GM18868 (cell line): Measurements from ENCODE around the gene TRMT61B.

Experiments
- ATAC-seq: cut with Tn5 transposase; IDR thresholded peaks from one replicate; pipeline ENCODE4 v1.9.1; 2021; ENCODE audit warnings: mild to moderate bottlenecking, moderate library complexity; ENCODE audit not compliant: unreplicated experiment

Gene TRMT61B

DNA sequence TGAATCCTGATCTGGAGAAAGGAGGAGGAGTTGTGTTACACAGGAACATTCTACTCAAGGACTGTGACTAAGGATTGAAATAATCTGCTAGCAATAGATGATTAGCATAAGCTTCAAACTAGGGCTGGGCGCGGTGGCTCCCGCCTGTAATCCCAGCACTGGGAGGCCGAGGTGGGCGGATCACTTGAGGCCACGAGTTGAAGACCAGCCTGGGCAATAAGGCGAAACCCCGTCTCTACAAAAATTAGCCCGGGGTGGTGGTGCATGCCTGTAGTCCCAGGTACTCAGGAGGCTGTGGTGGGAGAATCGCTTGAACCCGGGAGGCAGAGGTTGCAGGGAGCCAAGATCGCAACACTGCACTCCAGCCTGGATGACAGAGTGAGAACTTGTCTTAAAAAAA lies 1.5 kb downstream of the TRMT61B start:
- no peak for ATAC-seq

DNA sequence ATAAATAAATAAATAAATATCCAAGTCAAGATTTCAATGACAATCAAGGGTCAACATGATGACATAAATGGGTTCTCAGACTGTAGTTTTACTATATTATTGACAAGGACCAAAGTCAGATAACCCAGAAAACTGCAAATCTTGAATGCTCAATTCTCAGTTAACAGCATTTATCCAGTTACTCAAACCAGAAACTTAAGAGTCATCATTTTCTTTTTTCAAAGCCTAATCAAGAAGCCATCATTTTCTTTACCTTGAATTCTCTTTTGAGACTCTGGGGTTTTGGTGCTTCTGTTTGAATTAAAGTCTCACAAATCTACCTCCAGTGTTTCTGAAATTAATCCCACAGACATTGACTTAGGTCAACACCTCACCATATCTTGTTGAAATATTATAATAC lies 14.1 kb downstream of the TRMT61B start:
- no peak for ATAC-seq

DNA sequence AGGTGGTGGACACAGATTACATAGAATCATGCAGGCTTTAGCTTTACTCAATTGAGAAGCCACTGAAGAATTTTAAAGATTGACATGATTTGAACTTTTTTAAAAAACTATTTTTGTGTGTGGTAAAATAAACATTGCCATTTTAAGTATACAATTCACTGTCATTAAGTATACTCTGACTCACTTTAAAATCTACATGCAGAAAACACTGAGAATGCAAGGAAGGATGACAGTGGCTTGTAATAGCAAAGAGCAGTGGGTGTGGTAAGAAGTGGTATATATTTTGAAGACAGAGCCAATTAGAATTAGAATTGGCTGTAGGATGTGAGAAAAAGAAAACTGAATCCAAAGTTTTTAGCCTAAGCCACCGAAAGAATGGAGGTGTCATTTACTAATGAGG lies 14.9 kb downstream of the TRMT61B start:
- ATAC-seq, result no peak

DNA sequence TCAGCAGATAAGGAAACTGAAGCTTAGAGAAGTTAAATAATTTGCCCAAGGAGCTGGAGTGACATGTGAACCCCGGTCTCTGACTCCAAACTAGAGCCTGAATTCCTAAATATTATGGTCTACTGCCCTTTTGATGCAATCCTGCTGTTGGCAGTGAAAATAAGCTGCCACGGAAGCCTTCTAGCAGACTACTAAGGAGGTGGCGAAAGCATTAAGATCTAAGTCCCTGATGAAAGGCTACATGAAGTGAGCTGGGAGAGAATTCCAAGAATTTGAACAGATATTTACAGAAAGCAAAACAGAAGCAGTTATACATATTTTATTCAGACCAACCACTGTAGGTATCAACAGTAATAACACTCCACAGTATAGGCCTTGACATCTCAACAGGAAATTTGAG lies 28.1 kb downstream of the TRMT61B start:
- ATAC-seq, result no peak

DNA sequence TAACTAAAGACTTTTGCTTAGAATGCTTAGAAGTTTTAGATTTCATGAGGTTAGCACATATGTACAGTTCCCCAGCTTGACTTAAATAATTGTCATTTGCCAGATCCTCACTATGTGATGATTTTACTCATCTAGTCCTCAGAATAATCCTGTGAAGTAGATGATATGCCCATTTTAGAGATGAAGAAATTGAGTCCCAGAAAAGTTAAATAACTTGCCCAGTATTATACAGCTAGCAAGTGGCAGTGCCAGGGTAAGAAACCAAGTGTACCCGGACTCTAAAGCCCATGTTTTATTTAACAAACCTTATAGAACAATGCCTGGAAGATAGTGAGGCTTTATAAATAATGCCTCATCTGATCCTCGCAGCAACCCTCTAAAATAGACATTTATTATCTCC lies 31.1 kb downstream of the TRMT61B start:
- no peak for ATAC-seq

DNA sequence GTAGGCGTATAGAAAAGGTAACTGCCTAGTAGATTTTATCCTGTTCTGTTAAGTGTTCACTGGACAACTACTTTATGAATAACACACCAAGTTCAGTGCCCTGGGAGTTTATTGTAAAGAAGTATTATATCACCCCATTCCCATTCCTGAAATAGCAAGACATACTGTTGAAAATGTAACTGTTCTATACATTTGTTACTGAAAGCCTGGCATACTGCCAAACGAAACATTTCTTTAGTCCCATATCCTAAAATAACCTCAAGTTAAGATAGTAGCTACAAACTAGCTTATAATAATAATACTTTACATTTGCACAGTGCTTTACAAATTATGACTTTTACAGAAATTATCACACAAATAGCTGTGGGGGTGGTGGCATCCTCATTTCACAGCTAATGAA lies 34.3 kb downstream of the TRMT61B start:
- ATAC-seq, result no peak

DNA sequence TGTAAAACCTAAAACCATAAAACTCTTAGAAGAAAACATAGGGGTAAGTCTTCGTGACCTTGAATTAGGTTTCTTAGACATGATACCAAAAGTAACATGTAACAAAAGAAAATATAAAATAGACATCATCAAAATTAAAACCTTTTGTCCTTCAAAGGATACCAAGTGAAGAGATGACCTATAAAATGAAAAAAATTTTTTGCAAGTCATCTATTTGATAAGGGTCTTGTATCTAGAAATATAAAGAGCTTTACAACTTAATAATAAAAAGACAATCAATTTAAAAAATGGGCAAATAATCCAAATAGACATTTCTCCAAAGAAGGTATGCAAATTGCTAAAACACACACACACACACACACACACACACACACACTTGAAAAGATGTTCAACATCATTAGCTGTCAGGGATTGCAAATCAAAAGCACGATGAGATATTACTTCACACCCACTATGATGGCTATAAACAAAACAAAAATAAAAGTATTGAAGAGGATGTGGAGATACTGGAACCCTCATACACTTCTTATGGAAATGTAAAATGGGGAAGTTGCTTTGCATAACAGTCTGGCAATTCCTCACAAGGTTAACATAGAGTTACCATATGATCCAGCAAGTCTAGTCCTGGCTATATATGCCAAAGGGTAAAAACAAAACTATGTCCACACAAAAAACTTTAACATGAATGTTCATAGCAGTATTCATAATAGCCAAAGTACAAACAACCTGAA lies 36.2 kb downstream of the TRMT61B start:
- ATAC-seq, result no peak

DNA sequence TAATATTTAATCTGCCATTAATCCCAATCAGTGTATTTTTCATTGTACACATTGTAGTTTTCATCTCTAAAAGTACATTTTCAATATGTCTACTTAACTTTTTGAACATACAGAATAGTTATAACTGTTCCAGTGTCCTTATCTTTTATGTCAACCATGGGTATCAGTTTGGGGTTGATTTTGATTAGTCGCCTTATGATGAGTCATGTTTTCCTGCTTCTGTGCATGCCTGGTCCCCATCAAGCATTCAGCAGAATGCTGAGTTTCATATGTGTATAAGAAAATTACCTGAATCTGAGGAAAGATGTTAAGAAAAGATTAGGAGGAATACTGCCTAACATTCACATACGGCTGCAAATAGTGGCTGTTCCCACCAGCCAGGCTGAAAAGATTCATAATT lies 41.7 kb downstream of the TRMT61B start:
- ATAC-seq, result no peak

DNA sequence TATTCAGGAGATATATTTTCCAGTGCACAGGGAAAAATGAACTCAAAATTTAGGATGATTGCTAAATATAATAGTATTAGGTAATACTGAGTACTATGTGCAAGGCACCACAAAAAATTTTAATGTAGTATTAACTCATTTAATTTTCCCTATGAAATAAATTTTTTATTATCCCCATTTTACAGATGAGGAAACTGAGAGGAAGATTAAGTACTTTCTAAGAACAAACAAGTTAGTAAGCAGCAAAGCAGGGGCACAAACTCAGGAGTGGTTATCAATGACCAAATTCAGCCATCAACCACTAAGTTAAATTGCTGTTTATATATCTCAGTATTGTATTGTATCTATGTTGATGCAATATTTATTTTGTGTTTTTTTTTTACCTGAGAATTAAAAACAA lies 45.2 kb downstream of the TRMT61B start:
- no peak for ATAC-seq

DNA sequence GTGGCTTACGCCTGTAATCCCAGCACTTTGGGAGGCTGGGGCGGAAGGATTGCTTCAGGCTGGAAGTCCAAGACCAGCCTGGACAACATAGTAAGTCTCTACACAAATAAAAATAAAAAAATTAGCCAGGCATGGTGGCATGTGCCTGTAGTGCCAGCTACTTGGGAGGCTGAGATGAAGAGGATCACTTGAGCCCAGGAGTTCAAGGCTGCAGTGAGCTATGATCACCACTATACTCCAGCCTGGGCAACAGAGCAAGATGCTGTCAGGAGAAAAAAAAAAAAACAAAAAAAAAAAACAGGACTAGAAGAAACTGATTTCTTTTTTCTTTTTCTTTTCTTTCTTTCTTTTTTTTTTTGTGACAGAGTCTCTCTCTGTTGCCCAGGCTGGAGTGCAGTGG lies 45.9 kb downstream of the TRMT61B start:
- no peak for ATAC-seq

DNA sequence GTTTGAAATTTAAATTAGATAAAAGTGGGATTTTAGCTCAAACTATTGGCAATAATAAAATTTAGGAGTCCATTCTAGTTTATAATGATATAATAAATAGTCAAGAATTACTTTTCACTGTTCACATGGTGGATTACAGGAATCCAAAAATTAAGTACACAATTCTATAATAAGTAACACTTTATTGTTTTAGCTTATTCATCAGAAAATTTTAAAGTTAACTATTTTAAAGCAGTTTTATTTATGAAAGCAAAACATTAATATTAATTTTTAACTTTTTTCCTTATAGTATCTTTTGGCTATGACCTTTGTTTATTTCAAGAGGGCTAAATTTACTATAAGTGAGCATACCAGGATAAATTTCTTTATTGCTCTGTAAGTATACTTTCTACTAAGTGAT lies 48.1 kb downstream of the TRMT61B start:
- no peak for ATAC-seq

DNA sequence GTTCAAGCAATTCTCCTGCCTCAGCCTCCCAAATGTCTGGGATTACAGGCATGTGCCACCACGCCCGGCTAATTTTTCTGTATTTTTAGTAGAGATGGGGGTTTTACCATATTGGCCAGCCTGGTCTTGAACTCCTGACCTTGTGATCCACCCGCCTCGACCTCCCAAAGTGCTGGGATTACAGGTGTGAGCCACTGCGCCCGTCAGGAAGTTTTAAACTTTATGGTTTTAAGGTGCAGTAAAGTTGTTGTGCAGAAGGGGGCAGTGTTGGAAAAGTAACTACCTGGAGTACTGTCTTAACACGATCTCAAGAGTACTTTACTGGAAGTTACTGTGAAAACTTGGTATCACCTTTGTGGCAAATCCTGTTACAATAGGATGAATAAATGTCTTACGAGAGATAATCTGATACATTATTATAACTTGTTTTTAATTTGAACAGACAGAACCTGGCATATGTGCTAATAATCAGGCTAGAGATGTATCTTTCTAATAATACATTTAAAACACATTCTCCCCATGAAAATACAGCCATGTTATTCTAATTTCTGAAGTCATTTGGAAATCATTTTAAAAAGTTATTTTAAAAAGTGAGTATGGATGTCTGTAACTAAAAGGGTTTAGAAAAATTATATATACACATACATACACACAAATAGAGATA lies 48.7 kb downstream of the TRMT61B start:
- no peak for ATAC-seq

DNA sequence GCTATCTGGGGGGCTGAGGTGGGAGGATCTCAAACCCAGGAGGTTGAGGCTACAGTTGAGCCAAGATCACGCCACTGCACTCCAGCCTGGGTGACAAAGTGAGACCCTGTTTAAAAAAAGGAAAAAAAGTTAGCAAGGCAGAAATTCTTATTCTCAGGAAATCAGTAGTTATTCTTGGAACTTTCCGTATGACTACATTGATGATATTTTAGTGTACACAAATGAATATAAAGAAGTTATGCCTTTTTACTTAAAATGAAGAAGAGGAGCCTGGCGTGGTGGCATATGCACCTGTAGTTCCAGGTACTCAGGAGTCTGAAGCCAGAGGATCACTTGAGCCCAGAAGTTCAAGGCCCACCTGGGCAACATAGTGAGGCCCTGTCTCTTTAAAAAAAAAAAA lies 52.1 kb downstream of the TRMT61B start:
- no peak for ATAC-seq

DNA sequence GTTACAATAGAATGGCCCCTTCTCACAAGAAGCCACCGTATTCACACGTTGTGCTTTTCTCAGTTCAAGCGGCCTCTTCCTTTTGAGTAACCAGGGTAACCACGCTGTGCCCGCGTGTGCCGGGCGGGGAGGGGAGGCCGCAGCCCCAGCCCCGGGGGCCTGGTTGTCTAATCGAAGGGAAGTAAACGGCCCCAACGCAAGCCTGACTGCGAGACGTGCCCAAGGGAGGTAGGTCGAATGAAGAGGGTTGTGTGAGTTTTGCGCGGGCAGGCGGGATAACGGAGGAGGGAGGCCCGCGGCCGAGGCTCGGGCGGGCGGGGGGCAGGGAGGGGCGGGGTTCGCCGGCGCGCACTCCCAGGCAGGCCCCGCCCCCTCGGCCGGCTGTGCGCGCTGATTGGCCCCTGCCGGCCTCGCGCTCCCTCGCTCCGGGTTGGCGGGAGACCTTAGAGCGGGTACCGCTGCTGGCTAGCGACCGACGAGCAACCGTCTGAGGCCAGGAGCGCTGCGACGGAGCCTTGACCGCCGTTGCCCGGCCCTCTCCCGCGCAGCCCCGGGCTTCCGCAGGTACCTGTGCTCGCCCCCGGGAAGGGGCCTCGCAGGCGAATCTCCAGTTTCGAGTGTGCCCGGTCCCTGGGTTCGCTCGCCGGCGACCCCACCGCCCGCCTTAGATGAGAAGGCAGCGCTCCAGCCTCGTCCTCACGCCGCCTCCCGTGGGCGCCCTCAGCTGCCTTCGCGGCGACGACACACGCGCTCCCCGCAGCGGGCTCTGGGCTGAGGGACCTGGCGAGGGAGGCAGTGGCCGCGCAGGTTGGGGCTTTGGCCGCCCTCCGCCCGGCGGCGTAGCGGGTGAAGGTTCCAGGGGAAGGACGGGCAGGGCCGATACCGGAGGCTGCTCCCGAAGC lies 59.5 kb downstream of the TRMT61B start, which contains the start of gene SPDYA:
TSS of gene SPDYA (plus strand) at position 451 of the 902 bp plus-strand sequence. CDS start 5,181 bp downstream, outside the sequence.
- ATAC-seq, result peak; percentile 82

DNA sequence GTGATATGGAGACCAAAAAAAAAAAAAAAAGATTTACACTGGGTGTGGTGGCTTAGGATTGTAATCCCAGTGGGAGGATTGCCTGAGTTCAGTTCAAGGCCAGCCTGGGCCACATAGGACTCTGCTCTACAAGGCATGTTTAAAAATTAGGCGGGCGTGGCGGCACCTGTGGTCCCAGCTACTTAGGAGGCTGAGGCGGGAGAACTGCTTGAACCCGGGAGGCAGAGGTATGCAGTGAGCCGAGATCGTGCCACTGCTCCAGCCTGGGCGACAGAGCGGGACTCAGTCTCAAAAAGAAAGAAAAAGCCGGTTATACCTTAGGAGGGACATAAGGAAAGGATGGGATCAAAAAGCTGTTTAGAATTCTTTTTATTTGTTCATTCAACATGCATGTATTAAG lies 60.2 kb downstream of the TRMT61B start:
- no peak for ATAC-seq

DNA sequence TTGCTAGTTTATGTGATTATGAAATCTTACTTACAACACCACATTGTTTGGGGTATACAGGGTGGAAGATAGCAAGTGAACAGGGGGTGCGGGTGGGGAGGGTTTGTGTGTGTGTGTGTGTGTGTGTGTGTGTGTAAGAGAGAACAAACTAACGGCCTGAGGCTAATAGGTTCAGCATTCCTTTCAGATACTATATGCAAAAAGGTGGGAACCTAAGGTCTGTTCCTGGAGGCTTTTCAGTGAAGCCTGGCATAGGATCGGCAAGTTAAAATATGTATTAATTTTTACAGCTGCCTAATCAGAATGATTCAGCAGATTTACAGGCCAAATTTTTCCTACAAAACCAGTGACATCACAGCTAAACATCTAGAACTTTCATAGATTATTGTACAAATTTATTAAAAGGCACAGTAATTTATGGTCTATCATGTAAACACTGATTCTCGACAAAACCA lies 67.1 kb downstream of the TRMT61B start:
- no peak for ATAC-seq

DNA sequence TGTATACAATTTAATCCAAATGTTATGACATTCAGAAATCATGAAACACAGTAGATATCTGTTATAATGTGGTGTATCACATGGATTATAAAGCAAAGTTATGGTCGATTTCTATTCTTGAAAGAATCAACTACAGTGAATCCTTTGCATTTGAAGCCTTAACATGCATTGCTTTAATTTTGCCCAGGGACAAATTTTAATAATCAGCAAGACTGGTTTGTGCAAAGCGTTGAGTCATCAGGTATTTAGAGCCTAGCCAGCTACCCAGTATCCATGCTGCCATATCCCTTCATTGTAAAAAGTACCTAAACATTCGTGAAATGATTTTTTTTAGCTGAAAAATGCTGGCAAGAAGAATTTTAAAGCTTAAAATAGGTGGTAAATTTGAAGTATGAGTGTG lies 68.4 kb downstream of the TRMT61B start:
- ATAC-seq, result no peak
